ENCODE measurements around the gene NFATC2.

Gene NFATC2

DNA sequence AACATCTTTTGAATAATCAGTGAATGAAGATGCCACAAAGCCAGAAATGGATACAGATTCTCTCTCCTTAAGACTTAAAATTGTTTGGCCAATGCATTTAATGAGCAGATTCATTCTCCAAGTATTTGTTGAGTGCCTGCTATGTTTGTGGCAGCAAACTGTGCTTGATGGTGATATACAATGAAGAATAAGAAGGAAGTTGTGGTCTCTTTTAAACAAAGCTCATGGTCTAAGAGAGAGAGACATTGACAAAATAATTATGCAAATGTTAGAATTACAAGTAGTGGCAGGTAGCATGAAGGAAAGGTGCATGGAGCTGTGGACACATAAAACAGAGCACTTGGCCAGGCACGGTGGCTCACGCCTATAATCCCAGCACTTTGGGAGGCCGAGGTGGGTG, 28.3 kb downstream of the NFATC2 start:
- DNase-seq (ENCODE audit: low spot score), result no peak

- no peak for DNase-seq (ENCODE audit: low spot score)
Measured at GRCh38 chr20:51513545-51513944, 29.0 kb downstream of the NFATC2 start.

GRCh38 chr20:51512645-51513044, 29.9 kb downstream of the NFATC2 start:
- peak; percentile 15 for DNase-seq (ENCODE audit: low spot score)

DNA sequence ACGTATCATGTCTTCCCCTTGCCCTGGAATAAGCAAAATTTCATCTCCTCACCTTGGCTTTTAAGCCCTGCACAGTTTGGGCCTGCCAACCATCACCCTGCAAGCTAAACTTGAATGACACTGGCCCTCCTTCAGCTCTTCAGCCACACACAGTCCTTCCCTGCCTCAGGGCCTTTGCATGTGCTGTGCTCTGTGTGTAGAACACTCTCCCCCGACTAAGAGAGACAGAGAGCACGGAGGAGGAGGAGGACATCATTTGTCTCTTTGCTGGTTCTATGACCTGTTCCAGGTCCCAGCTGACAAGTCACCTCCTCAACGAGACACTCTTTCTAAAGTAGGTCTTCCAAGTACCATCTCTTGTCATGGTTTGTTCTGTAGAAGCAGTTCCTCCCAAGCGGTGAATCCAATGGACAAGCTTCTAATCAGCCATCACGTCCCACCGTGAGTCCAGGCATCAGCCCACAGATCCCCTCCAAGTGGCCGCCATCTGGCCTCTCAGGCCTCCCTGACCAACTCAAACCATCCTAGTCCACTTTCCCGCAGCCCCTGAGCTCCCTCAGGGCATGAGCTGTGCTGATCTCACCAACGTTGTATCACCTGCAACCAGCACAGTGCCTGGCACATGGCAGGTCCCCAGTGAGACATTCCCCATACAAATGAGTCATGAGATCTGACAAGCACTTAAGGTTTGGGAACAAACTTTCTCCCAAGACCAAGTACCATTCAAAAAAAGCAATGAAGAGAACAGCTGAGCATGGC, 30.5 kb downstream of the NFATC2 start:
- DNase-seq (ENCODE audit: low spot score), result no peak

DNA sequence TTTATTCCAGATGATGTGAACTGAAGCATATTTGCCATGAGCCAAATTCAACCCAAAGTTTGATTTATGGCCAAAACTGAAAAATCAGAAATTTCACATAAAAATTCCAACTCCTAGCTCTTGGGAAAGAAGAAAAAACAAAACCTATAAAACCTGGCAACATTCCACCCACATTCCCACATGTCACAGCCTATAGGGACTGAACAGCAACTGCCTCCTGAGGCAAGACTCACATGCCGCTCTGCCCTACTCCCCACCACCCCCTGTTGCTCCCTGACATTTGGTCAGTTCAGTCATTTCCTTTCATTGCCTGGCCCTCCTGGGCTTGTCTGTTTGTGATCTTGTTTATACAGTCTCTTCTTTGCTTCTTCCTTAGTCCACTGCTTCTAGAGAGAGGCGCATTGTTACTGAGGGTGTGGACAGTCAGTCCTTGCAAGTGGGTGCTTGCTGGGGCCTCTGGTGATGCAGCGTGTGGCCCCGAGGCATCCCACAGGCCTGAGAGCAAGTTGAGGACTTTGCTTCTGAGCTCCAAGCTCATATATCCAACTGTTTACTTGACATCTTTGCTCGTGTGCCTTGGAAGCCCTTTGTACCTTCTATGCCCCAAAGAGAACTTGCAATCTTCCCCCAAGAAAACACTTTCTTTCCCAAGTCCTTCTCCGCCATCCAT, 31.4 kb downstream of the NFATC2 start:
- no peak for DNase-seq (ENCODE audit: low spot score)

DNA sequence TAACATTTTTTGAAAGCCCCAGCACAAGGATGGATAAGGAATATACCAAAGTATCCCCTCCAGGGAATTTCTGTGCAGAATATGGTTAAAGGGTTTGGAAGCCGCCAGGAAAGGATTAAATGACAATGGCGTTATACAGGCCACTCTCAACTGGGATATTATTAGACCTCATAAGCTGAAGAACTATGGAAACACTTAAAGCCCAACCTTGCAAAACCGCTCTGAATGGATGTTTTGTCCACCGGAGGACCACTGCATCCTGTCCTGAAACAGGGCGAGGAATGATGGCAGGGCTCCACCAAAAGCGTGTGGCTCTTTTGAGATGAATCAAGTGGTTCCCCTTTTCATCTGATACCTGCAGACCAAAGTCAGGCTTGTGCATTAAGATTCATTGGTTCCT, 32.4 kb downstream of the NFATC2 start:
- DNase-seq (ENCODE audit: low spot score), result no peak

DNA sequence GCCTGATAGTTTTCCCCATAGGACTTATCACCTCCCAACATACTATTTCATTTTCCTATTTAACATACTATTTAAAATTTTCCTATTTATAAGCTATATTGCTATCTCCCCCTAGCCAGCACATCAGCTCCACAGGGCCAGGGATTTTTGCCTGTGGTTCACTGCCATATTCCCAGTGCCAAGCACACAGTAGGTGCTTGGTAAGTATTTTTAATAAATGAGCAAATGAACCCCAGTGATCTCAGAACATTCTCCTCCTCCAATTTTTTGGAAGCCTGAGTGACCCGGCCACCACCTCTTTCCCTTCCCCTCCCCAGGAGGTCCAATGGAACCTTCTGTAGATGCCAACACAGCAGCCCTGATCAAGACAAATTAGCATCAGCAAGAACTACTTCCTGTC, 33.3 kb downstream of the NFATC2 start:
- no peak for DNase-seq (ENCODE audit: low spot score)

GRCh38 chr20:51508780-51509179, 33.7 kb downstream of the NFATC2 start:
- no peak for DNase-seq (ENCODE audit: low spot score)

DNA sequence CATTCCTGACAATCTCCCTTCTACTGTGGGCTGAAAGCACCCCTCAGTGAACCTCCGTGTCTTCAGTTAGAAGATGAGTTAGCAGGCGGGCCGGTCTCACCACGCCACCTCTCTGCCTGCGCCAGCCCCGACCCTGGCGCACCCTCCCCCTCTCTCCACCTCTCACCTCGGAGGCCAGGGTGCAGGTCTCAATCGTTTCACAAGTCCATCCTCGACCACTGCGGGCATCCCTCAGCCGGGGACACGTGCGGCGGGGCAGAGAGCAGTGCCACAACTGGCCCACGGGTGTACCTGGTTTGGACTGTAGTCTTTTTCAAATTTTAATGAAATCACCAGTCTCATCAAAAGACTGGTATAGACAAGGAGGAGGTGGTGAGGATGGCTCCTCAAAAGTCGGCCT, 34.4 kb downstream of the NFATC2 start:
- no peak for DNase-seq (ENCODE audit: low spot score)

DNA sequence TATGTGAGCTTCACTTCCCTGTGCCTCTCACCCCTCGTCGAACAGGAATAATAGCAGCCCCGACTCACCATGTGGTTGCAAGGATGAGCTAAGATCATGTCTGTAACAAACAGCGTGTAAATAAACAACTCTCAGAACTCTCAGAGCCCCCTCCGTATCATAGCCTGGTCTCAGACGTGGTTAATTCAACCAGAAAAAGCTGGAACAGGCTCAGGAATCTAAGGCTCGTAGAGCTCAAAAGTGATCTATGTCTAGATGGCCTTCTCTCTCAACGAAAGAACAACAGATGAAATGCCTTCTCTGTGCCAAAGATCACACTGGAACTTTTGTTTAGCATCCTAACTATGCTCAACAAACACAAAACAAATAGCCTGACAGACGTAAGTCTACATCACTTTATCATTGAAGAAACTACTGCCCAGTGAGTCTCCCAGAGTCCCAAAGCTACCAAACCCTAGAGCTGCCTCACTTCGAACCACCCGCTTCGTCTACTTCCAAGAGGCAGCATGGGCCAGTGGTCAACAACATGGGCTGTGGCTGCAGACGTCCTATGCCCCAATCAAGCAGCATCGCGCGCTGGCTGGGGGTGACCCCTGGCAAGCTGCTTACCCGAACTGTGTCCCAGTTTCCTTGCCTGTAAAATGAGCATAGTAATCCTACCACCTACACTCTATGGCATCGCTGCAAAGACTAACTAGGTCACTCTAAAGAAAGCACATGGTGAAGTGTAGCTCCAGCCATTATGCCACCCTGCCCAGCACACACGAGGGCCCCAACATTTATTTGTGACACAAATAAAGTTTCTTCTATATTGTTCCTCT, 35.1 kb downstream of the NFATC2 start:
- no peak for DNase-seq (ENCODE audit: low spot score)

DNA sequence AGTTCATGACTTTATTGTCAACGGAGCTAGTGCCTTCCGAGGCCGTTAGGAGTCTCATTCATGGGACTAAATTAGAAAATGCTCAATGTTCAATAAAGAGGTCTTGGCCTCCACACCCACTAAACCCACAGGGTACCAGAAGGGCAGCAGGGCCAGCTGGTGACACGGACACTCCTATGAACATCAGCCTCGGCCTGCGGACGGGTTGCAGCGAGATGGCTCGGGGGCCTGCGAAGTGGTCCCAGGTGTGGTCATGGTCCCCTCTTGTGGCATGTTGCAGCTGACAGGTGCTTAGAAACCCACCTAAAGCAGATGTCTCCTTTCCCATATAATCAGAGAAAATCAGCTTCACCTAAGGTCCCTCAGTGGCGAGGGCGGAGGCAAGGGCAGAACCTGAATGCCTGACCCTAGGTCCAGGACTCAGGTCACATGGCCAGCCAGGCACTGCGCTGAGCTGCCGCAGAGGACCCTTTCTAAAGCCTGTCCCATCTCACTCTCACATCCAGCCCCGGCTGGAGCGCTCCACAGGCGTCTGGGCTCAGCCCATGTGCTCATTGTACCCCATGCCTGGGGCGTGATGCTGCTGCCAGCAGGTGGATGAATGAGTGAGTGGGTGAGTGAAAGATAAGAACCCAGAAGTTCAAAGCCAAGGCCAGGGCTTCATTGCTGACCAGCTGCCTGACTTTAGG, 35.8 kb downstream of the NFATC2 start:
- no peak for DNase-seq (ENCODE audit: low spot score)

DNA sequence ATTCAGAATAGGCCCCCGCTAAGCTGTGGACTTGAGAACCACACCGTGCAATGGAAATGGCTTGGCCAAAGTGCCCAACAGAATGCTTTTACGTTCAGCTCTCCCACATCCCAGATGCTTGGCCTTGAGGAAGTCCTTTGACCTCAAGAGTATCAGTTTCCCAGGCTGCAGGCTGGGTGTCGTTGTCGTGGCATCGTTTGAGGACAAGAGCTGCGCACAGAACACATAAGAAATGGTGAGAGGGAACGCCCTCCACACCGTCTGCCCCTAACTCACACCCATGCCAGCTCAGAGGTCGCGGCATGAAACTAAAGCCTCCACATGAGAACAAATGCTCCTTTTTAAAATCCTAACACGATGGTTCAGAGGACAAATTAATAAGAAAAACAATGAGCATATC, 37.0 kb downstream of the NFATC2 start:
- no peak for DNase-seq (ENCODE audit: low spot score)

GRCh38 chr20:51503376-51503775, 39.1 kb downstream of the NFATC2 start:
- DNase-seq (ENCODE audit: low spot score), result no peak

DNA sequence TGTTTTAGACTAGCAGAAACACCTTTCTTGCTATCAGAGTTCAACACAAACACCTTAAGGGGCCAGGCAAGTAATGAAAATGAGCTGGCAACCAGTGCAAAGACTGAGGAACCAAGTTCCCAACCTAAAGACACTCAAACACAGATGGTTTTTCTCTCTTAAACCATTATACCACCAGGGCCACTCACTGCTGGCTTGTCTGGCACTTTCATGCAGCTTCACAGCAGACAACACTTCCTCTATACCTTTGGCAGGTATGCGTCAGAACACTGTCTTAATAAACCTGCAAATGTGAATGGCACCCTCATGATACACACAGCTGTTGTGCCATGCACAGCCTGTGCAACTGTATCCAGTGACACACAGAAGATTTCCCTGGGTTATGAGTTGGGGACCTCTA, 41.6 kb downstream of the NFATC2 start:
- no peak for DNase-seq (ENCODE audit: low spot score)

- no peak for DNase-seq (ENCODE audit: low spot score)
Measured at GRCh38 chr20:51500311-51500710, 42.2 kb downstream of the NFATC2 start.

DNA sequence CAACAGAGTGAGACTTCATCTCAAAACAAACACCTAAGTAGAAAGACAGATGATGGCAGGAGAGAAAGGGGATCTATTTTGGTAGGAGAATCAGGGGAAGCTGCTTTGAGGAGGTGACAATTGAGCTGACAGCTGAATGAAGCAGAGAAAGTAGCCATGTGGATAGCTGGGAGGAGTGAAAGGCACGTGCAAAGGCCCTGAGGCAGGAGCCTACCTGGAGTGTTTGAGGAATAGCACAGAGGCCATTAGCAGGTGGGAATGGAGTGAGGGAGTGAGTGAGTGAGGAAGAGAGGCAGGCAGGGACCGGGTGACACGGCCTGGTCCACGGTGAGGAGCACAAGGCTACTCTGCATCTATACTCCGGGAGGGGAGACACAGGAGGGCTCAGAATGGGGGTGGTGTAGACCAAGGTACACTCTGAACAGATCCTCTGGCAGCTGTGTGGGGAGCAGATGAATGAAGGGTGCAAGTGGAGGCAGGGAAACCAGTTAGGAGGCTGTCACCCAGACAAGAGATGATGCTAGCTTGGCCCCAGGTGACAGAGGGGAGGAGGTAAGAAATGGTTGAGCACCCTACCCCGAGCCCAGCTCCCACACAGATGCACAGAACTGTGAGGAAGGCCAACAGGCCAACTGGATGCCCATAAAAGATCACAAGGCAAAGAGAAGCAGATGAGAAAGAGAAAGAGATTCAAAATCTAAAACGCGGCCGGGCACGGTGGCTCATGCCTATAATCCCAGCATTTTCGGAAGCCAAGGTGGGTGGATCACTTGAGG, 43.6 kb downstream of the NFATC2 start:
- DNase-seq (ENCODE audit: low spot score), result no peak

- DNase-seq (ENCODE audit: low spot score), result no peak
Measured at GRCh38 chr20:51497542-51498467, 44.7 kb downstream of the NFATC2 start.

- no peak for DNase-seq (ENCODE audit: low spot score)
Measured at GRCh38 chr20:51496964-51497363, 45.6 kb downstream of the NFATC2 start.

GRCh38 chr20:51495921-51496545, 46.5 kb downstream of the NFATC2 start:
- no peak for DNase-seq (ENCODE audit: low spot score)

DNA sequence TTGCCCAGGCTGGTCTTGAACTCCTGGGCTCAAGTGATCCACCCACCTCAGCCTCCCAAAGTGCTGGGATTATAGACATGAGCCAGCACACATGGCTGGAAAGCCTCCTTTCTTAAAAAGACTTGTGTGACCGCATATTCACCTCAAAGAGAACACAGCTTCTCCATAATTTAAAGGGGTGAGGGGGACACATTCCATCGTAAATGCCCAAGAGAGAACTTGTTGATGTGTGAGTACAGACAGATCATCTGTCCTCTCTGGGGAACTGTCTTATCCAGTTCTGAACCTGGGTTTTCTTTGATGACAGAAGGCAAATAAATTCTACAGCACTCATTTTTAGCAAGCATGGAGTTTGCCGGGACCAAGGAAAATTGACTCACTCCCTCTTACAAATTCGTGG, 47.2 kb downstream of the NFATC2 start:
- no peak for DNase-seq (ENCODE audit: low spot score)

Measured in hematopoietic multipotent progenitor cell treated with erythropoietin and hydrocortisone succinate and interleukin-3 and kit ligand, for 17 days (in vitro differentiated cells).